Loucy (cell line): ENCODE data around the gene CEPT1.
A peak's percentile ranks its signal among the peaks of the same experiment; 100 is the strongest.
"Not testable (repeated sequence)": the region's sequence is repeated elsewhere in the genome, so short reads cannot be mapped to it uniquely, and the experiment has no call there.

ENCODE experiments used
- H2AFZ ChIP-seq: fragments of 200-600 bp; sonication (generic); 2 replicates; pipeline ENCODE4 v1.6.0; 2016; ENCODE audit warnings: antibody characterized with exemption, mild to moderate bottlenecking, low read length, moderate library complexity
- H3F3A ChIP-seq: fragments of 200-600 bp; 2 replicates; pipeline ENCODE4 v1.6.0; 2016; ENCODE audit warnings: antibody characterized with exemption, low read depth, mild to moderate bottlenecking
- H3K27me3 ChIP-seq: fragments of 200-600 bp; sonication (generic); 2 replicates; pipeline ENCODE4 v1.6.1; 2014; ENCODE audit warnings: low read length, mild to moderate bottlenecking; ENCODE audit not compliant: insufficient read depth, poor library complexity, severe bottlenecking
- H3K36me3 ChIP-seq: fragments of 200-600 bp; sonication (generic); 2 replicates; pipeline ENCODE4 v1.6.1; 2016; ENCODE audit warnings: low read length; ENCODE audit not compliant: insufficient read depth
- H3K4me1 ChIP-seq: fragments of 200-600 bp; sonication (generic); 2 replicates; pipeline ENCODE4 v1.5.1; 2014; ENCODE audit warnings: low read length, mild to moderate bottlenecking; ENCODE audit not compliant: insufficient read depth, poor library complexity, severe bottlenecking
- H3K4me2 ChIP-seq: fragments of 200-600 bp; sonication (generic); 2 replicates; pipeline ENCODE4 v1.6.0; 2014; ENCODE audit warnings: antibody characterized with exemption, low read length, low read depth, mild to moderate bottlenecking; ENCODE audit not compliant: poor library complexity, severe bottlenecking
- H3K4me3 ChIP-seq: fragments of 200-600 bp; sonication (generic); 2 replicates; pipeline ENCODE4 v1.5.1; 2014; ENCODE audit warnings: low read length, mild to moderate bottlenecking, mixed read lengths; ENCODE audit not compliant: poor library complexity, severe bottlenecking
- H3K79me2 ChIP-seq: fragments of 200-600 bp; sonication (generic); 2 replicates; pipeline ENCODE4 v1.6.1; 2014; ENCODE audit warnings: low read length; ENCODE audit not compliant: insufficient read depth
- H3K9ac ChIP-seq: fragments of 200-600 bp; sonication (generic); 2 replicates; pipeline ENCODE4 v1.6.0; 2014; ENCODE audit warnings: mild to moderate bottlenecking, low read depth, low read length, moderate library complexity; ENCODE audit not compliant: poor library complexity, severe bottlenecking
- H3K9me2 ChIP-seq: fragments of 200-600 bp; sonication (generic); replicated peaks from 2 replicates; pipeline ENCODE4 v1.6.1; 2016; ENCODE audit warnings: low read depth, low read length, mixed read lengths
- H3K9me3 ChIP-seq: fragments of 200-600 bp; sonication (generic); 2 replicates; pipeline ENCODE4 v1.6.1; 2014; ENCODE audit warnings: mild to moderate bottlenecking, antibody characterized with exemption, low read length, low read depth; ENCODE audit not compliant: insufficient read depth
- H4K20me1 ChIP-seq: fragments of 200-600 bp; sonication (generic); 2 replicates; pipeline ENCODE4 v1.6.0; 2014; ENCODE audit warnings: antibody characterized with exemption, low read length, mild to moderate bottlenecking; ENCODE audit not compliant: insufficient read depth, poor library complexity, severe bottlenecking
- CTCF ChIP-seq: fragments of 200-600 bp; sonication (generic); conservative IDR thresholded peaks from 2 replicates; pipeline ENCODE4 v1.5.1; 2014; ENCODE audit warnings: mild to moderate bottlenecking, antibody characterized with exemption, low read length
- EZH2phosphoT487 ChIP-seq: fragments of 200-600 bp; IDR thresholded peaks from 2 replicates; pipeline ENCODE4 v1.6.1; 2018; ENCODE audit warnings: antibody characterized with exemption, mild to moderate bottlenecking, moderate library complexity, borderline replicate concordance

Gene CEPT1

GRCh38 chr1:111214074-111214801 lies 74.2 kb downstream of the CEPT1 start:
- H3K9ac ChIP-seq: peak overlapping the region; percentile 86
- TF ChIP-seq CTCF (no peak), EZH2phosphoT487 (no peak)
- no peaks in the 10 kb centered on the region for H3K9me2 ChIP-seq
- peaks cover 87% of the 10 kb centered on the region for H3K4me1 ChIP-seq
- H2AFZ ChIP-seq: peak overlapping the region; percentile 32; the same call in 1 of the 2 replicates
- no peaks in the 10 kb centered on the region for H3K27me3 ChIP-seq
- H3F3A ChIP-seq: peaks cover 17% of the 10 kb centered on the region
- no peaks in the 10 kb centered on the region for H3K36me3 ChIP-seq
- peak overlapping the region; percentile 75 for H3K4me2 ChIP-seq
- H4K20me1 ChIP-seq: no peaks in the 10 kb centered on the region
- H3K9me3 ChIP-seq: no peaks in the 10 kb centered on the region
- H3K79me2 ChIP-seq: no peaks in the 10 kb centered on the region
- peak overlapping the region; percentile 57 for H3K4me3 ChIP-seq

- TF ChIP-seq CTCF (no peak), EZH2phosphoT487 (no peak)
- H3K79me2 ChIP-seq: no peaks in the 10 kb centered on the region
- H3F3A ChIP-seq: peaks cover 17% of the 10 kb centered on the region
- H3K4me2 ChIP-seq: peak overlapping the region; percentile 75
- no peaks in the 10 kb centered on the region for H3K9me3 ChIP-seq
- peak overlapping the region; percentile 86 for H3K9ac ChIP-seq
- H2AFZ ChIP-seq: no peak overlapping the region
- peak overlapping the region; percentile 57 for H3K4me3 ChIP-seq
- H3K36me3 ChIP-seq: no peaks in the 10 kb centered on the region
- peaks cover 87% of the 10 kb centered on the region for H3K4me1 ChIP-seq
- no peaks in the 10 kb centered on the region for H3K9me2 ChIP-seq
- no peaks in the 10 kb centered on the region for H4K20me1 ChIP-seq
- H3K27me3 ChIP-seq: no peaks in the 10 kb centered on the region
Observed at GRCh38 chr1:111214884-111215283, 74.9 kb downstream of the CEPT1 start.

GRCh38 chr1:111215285-111215684 lies 75.3 kb downstream of the CEPT1 start:
- not testable (repeated sequence) for H4K20me1 ChIP-seq, H3K27me3 ChIP-seq, H2AFZ ChIP-seq, H3K36me3 ChIP-seq, H3K9me2 ChIP-seq, H3K79me2 ChIP-seq, H3K9me3 ChIP-seq
- Histone ChIP-seq H3K4me3 (peak overlapping the region; percentile 57), H3F3A (peaks cover 17% of the 10 kb centered on the region), H3K4me2 (peak overlapping the region; percentile 75), H3K9ac (peak overlapping the region; percentile 86), H3K4me1 (peaks cover 87% of the 10 kb centered on the region)

- no peaks in the 10 kb centered on the region for H4K20me1 ChIP-seq
- peak overlapping the region; percentile 60 for H3K4me3 ChIP-seq
- TF ChIP-seq CTCF (no peak), EZH2phosphoT487 (no peak)
- peaks cover 94% of the 10 kb centered on the region for H3K4me1 ChIP-seq
- H3K36me3 ChIP-seq: no peaks in the 10 kb centered on the region
- H3K79me2 ChIP-seq: peaks cover 8% of the 10 kb centered on the region; the same call in 1 of the 2 replicates
- H2AFZ ChIP-seq: no peak overlapping the region
- no peaks in the 10 kb centered on the region for H3K27me3 ChIP-seq
- peak overlapping the region; percentile 75 for H3K4me2 ChIP-seq
- H3K9ac ChIP-seq: peak overlapping the region; percentile 86
- no peaks in the 10 kb centered on the region for H3K9me2 ChIP-seq
- peaks cover 17% of the 10 kb centered on the region for H3F3A ChIP-seq
- H3K9me3 ChIP-seq: no peaks in the 10 kb centered on the region
Observed at GRCh38 chr1:111216751-111217150, 76.7 kb downstream of the CEPT1 start.
